GM12878 (cell line): Measurements from ENCODE around the gene SLA2. TPM values are rescaled to one million over a fixed set of nuclear protein-coding genes. Genes with fewer than 3 reads are reported as not detected.

Experiments
- BCL11A ChIP-seq: IDR thresholded peaks from 2 replicates; pipeline ENCODE4 v1.6.1; 2011; ENCODE audit warnings: low read depth, low read length
- CREM ChIP-seq: IDR thresholded peaks from 2 replicates; pipeline ENCODE4 v1.6.1; 2014; ENCODE audit warnings: antibody characterized with exemption, low read depth
- GATAD2B ChIP-seq: fragments of 450-650 bp; conservative IDR thresholded peaks from 2 replicates; pipeline ENCODE4 v1.6.1; 2017; ENCODE audit warnings: low read depth, mild to moderate bottlenecking, moderate library complexity
- IRF4 ChIP-seq: IDR thresholded peaks from 2 replicates; pipeline ENCODE4 v1.6.1; 2011; ENCODE audit warnings: low read depth, low read length
- MTA2 ChIP-seq: fragments of 450-650 bp; IDR thresholded peaks from 2 replicates; pipeline ENCODE4 v1.6.1; 2016; ENCODE audit warnings: low read depth, mild to moderate bottlenecking, moderate library complexity
- MYB ChIP-seq: fragments of 150-350 bp; IDR thresholded peaks from 2 replicates; pipeline ENCODE4 v1.6.1; 2014; ENCODE audit warnings: mild to moderate bottlenecking, low read depth, low read length, borderline replicate concordance
- NR2C2 ChIP-seq: IDR thresholded peaks from 2 replicates; pipeline ENCODE4 v1.6.1; 2011; ENCODE audit warnings: borderline replicate concordance, low read depth; ENCODE audit not compliant: control insufficient read depth, insufficient read length
- NR2F1 ChIP-seq: fragments of 450-650 bp; conservative IDR thresholded peaks from 2 replicates; pipeline ENCODE4 v1.6.1; 2017; ENCODE audit warnings: mild to moderate bottlenecking
- NRF1 ChIP-seq: conservative IDR thresholded peaks from 2 replicates; pipeline ENCODE4 v1.6.1; 2011; ENCODE audit warnings: mild to moderate bottlenecking, low read depth, low read length, improper control_type of control experiment
- PML ChIP-seq: IDR thresholded peaks from 2 replicates; pipeline ENCODE4 v1.6.1; 2012; ENCODE audit warnings: low read length, inconsistent platforms
- POLR2AphosphoS2 ChIP-seq: IDR thresholded peaks from 2 replicates; pipeline ENCODE4 v1.6.1; 2011; ENCODE audit warnings: low read depth, mild to moderate bottlenecking, low read length, improper control_type of control experiment, moderate library complexity
- RUNX3 ChIP-seq: IDR thresholded peaks from 2 replicates; pipeline ENCODE4 v1.6.1; 2012; ENCODE audit warnings: low read length, inconsistent platforms
- SUPT20H ChIP-seq: IDR thresholded peaks from 2 replicates; pipeline ENCODE4 v1.6.1; 2011; ENCODE audit warnings: low read depth, mild to moderate bottlenecking, low read length, moderate library complexity, borderline replicate concordance; ENCODE audit not compliant: control insufficient read depth
- YY1 ChIP-seq: IDR thresholded peaks from 2 replicates; pipeline ENCODE4 v1.6.1; 2011; ENCODE audit warnings: low read depth, mild to moderate bottlenecking, low read length
- ZBED1 ChIP-seq: IDR thresholded peaks from 2 replicates; pipeline ENCODE4 v1.6.1; 2016; ENCODE audit warnings: borderline replicate concordance
- ZNF207 ChIP-seq: fragments of 450-650 bp; IDR thresholded peaks from 2 replicates; pipeline ENCODE4 v1.6.1; 2014; ENCODE audit warnings: antibody characterized with exemption, mild to moderate bottlenecking, borderline replicate concordance
- ZZZ3 ChIP-seq: IDR thresholded peaks from 2 replicates; pipeline ENCODE4 v1.6.1; 2011; ENCODE audit warnings: low read depth; ENCODE audit not compliant: control insufficient read depth, insufficient read length
- polyA plus RNA-seq, 11 experiments: library from polyadenylated mRNA; depleted of rRNA in 4 of 11; unstranded in 6 of 11; stranded (reverse) in 5 of 11; fragments of >200 nt; fragmentation: Nextera tagmentation in 4 of 11; fragmentation: Illumina TruSeq in 1 of 11; extraction: Ambion mirVana in 4 of 11; extraction: Trizol in 1 of 11; gene quantifications; 1 replicate in 1 of 11; 2 replicates in 10 of 11; pipeline versions ENCODE4 v1.2.1 to v1.2.3, GENCODE V29; 2011 to 2016; ENCODE audit warnings: inconsistent platforms in 2 of 11, missing spikeins in 2 of 11, low read depth in 1 of 11
- total RNA-seq, 4 experiments: library from RNA; depleted of rRNA in 3 of 4; stranded (reverse); fragments of >200 nt in 3 of 4; fragmentation: Illumina TruSeq in 1 of 4; extraction: Trizol in 1 of 4; gene quantifications; 2 replicates each; pipeline versions ENCODE4 v1.2.1 to v1.2.3, GENCODE V29; 2013 to 2021
- TF ChIP-seq, protein P1 (sequence below): IDR thresholded peaks from 2 replicates; pipeline ENCODE4 v1.6.1; 2012; ENCODE audit warnings: low read depth, low read length, improper control_type of control experiment
- TF ChIP-seq, protein P2 (sequence below): fragments of 450-650 bp; IDR thresholded peaks from 2 replicates; pipeline ENCODE4 v1.6.1; 2017; ENCODE audit warnings: mild to moderate bottlenecking, moderate library complexity
- TF ChIP-seq, protein P3 (sequence below): fragments of 450-650 bp; IDR thresholded peaks from 2 replicates; pipeline ENCODE4 v1.6.1; 2017; ENCODE audit warnings: mild to moderate bottlenecking
- TF ChIP-seq, protein P4 (sequence below): fragments of 450-650 bp; IDR thresholded peaks from 2 replicates; pipeline ENCODE4 v1.6.1; 2017; ENCODE audit warnings: mild to moderate bottlenecking, moderate library complexity

SLA2 gene
- total and polyA plus RNA-seq, 10 of the 15 experiments (the other 5 are each of a cell fraction or from before 2014, with no cell fraction given) = 0.29 to 3.3 (median 1.4) TPM

DNA sequence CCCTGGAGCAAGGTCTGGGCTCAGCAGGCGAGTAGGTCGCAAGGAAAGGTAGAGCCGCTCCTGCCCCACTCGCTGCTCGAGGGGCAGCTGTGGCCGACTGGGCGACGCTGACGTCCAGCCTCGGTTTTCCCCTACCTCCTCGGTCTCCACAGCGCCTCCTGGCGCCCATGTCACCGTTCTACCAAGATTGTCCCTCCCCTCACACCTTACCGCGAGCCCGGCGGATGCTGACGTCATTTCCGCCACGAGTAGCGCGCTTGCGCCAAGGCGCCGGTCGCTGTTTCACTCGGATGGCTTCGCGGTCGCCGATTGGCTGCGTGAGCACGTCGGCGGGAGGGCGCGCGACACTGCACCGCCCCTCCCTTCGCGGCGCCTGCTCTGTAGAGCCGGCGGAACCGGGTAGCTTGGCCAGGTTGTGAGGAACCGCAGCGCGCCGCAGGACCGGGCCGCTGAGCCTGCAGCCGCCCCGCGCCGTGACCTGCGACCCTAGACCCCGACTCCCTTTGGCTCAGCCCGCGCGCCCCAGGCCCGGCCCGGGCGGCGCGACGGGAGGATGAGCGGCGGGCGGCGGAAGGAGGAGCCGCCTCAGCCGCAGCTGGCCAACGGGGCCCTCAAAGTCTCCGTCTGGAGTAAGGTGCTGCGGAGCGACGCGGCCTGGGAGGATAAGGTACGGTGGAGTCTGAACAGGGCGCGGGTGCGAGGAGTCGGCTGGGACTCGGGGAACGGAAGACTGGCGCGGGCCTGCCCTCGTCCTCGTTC lies 40.4 kb downstream of the SLA2 start, which contains the start of gene RAB5IF (continued):
- TF ChIP-seq, protein P1, sequence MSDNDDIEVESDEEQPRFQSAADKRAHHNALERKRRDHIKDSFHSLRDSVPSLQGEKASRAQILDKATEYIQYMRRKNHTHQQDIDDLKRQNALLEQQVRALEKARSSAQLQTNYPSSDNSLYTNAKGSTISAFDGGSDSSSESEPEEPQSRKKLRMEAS = peak; percentile 66
- TF ChIP-seq, protein P2, sequence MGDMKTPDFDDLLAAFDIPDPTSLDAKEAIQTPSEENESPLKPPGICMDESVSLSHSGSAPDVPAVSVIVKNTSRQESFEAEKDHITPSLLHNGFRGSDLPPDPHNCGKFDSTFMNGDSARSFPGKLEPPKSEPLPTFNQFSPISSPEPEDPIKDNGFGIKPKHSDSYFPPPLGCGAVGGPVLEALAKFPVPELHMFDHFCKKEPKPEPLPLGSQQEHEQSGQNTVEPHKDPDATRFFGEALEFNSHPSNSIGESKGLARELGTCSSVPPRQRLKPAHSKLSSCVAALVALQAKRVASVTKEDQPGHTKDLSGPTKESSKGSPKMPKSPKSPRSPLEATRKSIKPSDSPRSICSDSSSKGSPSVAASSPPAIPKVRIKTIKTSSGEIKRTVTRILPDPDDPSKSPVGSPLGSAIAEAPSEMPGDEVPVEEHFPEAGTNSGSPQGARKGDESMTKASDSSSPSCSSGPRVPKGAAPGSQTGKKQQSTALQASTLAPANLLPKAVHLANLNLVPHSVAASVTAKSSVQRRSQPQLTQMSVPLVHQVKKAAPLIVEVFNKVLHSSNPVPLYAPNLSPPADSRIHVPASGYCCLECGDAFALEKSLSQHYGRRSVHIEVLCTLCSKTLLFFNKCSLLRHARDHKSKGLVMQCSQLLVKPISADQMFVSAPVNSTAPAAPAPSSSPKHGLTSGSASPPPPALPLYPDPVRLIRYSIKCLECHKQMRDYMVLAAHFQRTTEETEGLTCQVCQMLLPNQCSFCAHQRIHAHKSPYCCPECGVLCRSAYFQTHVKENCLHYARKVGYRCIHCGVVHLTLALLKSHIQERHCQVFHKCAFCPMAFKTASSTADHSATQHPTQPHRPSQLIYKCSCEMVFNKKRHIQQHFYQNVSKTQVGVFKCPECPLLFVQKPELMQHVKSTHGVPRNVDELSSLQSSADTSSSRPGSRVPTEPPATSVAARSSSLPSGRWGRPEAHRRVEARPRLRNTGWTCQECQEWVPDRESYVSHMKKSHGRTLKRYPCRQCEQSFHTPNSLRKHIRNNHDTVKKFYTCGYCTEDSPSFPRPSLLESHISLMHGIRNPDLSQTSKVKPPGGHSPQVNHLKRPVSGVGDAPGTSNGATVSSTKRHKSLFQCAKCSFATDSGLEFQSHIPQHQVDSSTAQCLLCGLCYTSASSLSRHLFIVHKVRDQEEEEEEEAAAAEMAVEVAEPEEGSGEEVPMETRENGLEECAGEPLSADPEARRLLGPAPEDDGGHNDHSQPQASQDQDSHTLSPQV = peak; percentile 27; the same call in 1 of the 2 replicates
- peak; percentile 98 for TF ChIP-seq CREM
- TF ChIP-seq NR2F1 = peak; percentile 70
- TF ChIP-seq MYB = no peak
- TF ChIP-seq POLR2AphosphoS2 = peak; percentile 77
- peak; percentile 89 for TF ChIP-seq PML
- TF ChIP-seq, protein P3, sequence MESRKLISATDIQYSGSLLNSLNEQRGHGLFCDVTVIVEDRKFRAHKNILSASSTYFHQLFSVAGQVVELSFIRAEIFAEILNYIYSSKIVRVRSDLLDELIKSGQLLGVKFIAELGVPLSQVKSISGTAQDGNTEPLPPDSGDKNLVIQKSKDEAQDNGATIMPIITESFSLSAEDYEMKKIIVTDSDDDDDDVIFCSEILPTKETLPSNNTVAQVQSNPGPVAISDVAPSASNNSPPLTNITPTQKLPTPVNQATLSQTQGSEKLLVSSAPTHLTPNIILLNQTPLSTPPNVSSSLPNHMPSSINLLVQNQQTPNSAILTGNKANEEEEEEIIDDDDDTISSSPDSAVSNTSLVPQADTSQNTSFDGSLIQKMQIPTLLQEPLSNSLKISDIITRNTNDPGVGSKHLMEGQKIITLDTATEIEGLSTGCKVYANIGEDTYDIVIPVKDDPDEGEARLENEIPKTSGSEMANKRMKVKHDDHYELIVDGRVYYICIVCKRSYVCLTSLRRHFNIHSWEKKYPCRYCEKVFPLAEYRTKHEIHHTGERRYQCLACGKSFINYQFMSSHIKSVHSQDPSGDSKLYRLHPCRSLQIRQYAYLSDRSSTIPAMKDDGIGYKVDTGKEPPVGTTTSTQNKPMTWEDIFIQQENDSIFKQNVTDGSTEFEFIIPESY = no peak
- TF ChIP-seq SUPT20H = no peak
- no peak for TF ChIP-seq IRF4
- no peak for TF ChIP-seq NR2C2
- TF ChIP-seq NRF1 = peak; percentile 64
- TF ChIP-seq YY1 = peak; percentile 85
- TF ChIP-seq BCL11A = peak; percentile 10; the same call in 1 of the 2 replicates
- TF ChIP-seq GATAD2B = 0 out of 2 replicates have a peak, but pooled peaks have one; percentile 88
- TF ChIP-seq, protein P4, sequence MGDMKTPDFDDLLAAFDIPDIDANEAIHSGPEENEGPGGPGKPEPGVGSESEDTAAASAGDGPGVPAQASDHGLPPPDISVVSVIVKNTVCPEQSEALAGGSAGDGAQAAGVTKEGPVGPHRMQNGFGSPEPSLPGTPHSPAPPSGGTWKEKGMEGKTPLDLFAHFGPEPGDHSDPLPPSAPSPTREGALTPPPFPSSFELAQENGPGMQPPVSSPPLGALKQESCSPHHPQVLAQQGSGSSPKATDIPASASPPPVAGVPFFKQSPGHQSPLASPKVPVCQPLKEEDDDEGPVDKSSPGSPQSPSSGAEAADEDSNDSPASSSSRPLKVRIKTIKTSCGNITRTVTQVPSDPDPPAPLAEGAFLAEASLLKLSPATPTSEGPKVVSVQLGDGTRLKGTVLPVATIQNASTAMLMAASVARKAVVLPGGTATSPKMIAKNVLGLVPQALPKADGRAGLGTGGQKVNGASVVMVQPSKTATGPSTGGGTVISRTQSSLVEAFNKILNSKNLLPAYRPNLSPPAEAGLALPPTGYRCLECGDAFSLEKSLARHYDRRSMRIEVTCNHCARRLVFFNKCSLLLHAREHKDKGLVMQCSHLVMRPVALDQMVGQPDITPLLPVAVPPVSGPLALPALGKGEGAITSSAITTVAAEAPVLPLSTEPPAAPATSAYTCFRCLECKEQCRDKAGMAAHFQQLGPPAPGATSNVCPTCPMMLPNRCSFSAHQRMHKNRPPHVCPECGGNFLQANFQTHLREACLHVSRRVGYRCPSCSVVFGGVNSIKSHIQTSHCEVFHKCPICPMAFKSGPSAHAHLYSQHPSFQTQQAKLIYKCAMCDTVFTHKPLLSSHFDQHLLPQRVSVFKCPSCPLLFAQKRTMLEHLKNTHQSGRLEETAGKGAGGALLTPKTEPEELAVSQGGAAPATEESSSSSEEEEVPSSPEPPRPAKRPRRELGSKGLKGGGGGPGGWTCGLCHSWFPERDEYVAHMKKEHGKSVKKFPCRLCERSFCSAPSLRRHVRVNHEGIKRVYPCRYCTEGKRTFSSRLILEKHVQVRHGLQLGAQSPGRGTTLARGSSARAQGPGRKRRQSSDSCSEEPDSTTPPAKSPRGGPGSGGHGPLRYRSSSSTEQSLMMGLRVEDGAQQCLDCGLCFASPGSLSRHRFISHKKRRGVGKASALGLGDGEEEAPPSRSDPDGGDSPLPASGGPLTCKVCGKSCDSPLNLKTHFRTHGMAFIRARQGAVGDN = no peak
- no peak for TF ChIP-seq ZZZ3
- no peak for TF ChIP-seq ZBED1
- TF ChIP-seq RUNX3 = peak; percentile 69
- TF ChIP-seq MTA2 = no peak; the same call in 1 of the 2 replicates
- TF ChIP-seq ZNF207 = peak; percentile 67; the same call in 1 of the 2 replicates
